HG03460 (cell line): ENCODE results near the gene MSN.
"Not testable (repeated sequence)": the region's sequence is repeated elsewhere in the genome, so short reads cannot be mapped to it uniquely, and the experiment has no call there.

Source experiments
- ATAC-seq: cut with Tn5 transposase; IDR thresholded peaks from one replicate; pipeline ENCODE4 v1.9.1; 2021; ENCODE audit not compliant: unreplicated experiment

MSN gene

DNA sequence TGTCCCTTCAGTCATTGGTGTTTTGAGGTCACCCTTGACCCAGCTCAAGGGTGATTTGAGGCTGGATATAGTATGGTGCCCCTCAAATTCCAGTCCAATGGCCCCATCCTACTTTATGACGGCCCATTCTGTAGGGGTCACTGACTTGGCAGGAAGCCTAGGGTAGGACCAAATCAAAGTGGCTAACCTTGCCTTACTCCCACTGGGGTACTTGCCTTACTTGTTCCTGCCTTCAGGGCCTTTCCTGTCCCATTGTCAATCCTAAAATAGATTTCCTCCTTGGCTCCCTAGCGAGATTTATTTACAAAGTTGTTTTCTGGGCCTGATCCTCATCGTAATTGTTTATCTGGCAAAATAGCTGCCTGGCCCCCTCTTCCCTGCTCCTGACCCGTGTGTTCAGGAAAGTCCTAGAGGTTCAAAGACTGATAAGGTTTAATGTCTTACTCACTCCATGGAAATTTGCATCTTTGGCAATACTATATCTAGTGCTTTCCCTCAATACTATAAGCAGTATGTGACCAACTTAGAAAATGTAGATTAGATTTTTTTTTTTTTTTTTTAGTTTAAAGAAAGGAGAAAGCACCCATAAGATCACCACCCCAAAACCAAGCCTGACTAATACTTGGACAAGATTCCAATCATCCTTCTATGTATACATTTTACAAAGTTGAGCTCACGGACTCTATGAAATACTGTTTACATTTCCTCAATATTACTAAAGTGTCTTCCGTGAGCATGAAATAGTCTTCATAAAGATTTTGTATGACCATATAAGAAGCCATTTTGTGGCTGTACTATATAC lies 44.8 kb downstream of the MSN start:
- ATAC-seq, result no peak

DNA sequence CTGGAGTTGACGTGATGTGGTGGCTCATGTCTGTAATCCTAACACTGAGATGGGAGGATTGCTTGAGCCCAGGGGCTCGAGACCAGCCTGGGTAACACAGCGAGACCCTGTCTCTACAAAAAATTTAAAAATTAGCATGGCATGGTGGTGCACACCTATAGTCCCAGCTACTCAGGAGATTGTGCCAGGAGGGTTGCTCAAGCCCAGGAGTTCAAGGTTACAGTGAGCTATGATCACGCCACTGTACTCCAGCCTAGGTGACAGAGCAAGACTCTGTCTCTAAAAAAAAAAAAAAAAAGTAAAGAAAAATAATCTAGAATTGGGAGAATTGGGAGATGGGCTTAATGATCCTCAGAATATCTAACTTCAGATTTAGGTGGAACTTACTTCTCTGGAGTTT lies 51.1 kb downstream of the MSN start:
- no peak for ATAC-seq

DNA sequence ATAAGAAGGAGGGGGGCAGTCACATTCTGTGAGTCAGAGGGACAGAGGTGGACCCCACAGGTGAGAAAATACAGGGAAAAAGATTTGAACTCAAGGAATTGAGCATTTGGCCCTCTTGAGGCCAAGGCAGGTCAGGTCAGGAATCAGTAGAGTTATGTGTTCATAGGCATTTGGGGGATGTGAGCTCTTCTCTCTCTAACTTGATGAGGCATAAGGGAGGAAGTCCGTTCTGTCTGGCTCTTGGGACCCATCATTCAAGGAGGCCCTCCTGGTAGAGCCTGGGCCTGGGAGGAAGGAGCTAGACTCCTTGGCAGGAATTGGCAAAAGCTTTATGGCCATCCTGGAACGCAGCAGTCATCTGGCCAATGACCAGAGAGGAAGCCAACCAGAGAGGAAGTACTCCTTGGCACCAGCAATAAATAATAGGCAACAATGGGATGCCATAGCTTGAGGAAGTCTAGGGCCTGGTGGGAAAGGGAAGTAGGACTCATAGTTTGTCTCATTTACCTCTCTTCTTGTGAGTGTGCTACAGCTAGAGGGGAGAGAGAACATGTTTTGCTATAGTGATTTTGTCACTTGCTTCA lies 53.0 kb downstream of the MSN start:
- ATAC-seq, result no peak

DNA sequence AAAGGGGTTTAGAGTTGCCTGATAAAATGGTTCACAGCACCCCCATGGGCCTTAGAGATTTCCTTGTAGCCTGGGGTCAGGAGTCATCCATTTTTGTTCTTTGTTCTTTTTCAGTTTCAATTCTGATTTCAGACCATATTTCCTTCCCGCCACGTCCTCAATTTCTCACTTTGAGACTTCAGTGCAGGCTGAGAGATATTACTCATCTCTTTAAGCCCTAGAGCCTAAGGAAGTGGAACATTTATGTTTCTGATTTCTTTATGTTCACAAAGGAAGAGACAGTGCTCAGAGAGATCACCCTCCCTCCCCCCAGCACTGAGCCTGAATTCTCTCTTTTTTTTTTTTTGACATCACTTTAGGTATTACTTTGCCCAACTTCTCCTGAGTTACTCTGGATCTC lies 56.3 kb downstream of the MSN start:
- peak; percentile 60 for ATAC-seq

DNA sequence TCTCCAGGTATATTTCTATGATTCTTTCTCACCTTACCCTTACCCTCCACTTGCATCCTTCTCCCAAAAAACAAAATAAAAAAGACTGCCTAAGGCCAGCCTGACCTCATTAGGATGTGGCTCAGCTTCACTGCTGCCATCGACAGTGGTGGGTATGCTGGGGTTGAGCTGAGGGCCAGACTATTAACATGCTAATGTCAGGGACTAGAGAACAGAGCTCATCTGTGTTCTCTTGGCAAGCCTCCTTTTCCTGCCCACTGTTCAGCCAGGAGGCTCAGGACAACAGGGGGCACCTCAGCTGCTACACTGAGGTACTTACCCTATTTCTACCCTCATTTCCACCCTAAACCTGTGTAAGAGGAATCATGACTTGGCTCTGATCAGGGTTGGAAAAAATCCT lies 59.3 kb downstream of the MSN start:
- ATAC-seq, result no peak

DNA sequence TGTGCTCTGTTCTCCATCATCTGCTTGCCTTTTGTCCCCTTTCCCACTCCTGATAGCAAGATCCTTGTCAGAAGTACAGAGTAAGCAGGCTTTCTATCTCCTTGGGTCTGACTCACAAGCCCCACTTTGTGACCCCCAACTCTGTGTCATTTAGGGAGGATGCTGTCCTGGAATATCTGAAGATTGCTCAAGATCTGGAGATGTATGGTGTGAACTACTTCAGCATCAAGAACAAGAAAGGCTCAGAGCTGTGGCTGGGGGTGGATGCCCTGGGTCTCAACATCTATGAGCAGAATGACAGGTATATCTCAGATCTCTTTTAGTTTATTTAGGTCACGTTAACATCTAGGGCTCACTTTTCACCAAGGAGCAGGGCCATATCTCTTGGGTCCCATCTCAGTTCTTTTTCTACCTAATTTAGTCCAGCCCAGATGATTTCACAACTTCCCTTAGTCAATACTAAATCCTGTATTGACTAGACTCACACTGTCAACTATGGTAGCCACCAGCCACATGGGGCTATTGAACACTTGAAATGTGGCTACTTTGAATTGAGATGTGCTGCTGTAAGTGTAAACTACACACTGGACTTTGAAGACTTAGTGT lies 64.3 kb downstream of the MSN start:
- no peak for ATAC-seq

DNA sequence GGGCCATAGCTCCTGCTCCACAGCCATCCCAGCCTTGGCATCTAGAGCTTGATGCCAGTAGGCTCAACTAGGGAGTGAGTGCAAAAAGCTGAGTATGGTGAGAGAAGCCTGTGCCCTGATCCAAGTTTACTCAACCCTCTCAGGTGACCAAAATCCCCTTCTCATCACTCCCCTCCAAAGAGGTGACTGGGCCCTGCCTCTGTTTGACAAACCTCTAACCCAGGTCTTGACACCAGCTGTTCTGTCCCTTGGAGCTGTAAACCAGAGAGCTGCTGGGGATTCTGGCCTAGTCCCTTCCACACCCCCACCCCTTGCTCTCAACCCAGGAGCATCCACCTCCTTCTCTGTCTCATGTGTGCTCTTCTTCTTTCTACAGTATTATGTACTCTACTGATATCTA lies 73.5 kb downstream of the MSN start:
- ATAC-seq, result no peak

DNA sequence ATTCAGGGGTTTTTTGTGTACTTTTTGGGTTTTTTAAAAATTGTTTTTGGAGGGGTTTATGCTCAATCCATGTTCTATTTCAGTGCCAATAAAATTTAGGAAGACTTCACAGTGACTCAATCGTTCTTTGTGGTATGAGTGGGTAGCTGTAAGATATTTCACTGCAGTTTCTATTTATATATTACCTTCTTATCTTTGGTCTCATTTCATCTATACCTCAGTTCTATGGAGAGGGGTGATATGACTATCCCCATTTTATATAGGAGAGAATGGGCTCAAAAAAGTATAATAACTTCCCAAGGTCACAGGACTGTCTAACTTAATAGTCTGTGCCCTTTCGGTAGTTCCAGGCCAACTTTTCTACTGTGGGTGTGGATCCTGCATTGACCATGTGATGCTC lies 74.4 kb downstream of the MSN start:
- ATAC-seq, result no peak

DNA sequence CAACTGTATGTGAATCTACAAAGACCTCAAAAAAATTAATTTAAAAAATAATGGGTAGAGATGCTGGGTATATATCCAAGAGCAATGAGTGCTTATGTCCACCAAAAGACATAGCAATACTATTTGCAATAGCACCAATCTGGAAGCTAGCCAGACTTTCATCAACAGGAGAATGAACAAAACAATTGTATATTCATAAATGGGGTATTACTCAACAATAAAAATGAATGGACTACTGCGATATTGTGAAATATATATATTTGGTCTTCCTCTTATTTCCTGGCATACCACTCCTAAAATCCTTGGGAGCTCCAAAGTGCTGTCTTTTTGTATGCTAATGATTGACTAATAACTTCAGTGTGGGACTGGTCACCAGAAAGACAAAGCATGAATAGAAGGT lies 77.5 kb downstream of the MSN start:
- no peak for ATAC-seq

DNA sequence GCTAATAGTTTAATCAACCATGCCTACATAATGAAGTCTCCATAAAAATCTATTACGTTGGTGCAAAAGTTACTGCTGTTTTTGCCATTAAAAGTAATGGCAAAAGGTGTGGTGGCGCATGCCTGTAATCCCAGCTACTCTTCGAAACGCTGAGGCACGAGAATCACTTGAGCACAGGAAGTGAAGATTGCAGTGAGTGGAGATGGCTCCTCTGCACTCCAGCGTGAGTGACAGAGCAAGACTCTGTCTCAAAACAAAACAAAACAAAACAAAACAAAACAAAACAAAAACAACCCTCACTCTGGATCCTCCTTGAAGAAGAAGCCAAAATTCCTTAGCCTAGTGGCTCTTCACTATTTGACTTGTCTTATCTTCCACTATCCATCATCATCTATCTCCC lies 78.0 kb downstream of the MSN start:
- ATAC-seq, result no peak

DNA sequence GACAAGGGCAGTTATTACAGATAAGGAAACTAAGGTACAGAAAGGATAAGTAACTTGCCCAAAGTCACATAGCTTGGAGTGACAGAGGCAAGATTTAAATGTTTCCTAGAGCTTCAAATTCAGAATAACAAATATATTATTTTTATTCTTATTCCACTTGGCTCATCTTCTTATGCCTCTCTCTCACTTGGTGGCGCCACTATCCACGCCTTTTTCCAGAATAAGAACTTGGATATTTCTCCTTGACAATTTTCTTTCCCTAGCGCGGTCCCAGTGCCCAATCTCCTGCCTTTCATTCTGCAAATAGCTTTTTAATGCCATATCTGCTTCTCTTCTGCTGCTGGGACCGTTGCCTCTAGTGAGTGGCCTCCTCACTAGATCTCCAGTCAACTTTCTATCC lies 78.5 kb downstream of the MSN start:
- no peak for ATAC-seq

DNA sequence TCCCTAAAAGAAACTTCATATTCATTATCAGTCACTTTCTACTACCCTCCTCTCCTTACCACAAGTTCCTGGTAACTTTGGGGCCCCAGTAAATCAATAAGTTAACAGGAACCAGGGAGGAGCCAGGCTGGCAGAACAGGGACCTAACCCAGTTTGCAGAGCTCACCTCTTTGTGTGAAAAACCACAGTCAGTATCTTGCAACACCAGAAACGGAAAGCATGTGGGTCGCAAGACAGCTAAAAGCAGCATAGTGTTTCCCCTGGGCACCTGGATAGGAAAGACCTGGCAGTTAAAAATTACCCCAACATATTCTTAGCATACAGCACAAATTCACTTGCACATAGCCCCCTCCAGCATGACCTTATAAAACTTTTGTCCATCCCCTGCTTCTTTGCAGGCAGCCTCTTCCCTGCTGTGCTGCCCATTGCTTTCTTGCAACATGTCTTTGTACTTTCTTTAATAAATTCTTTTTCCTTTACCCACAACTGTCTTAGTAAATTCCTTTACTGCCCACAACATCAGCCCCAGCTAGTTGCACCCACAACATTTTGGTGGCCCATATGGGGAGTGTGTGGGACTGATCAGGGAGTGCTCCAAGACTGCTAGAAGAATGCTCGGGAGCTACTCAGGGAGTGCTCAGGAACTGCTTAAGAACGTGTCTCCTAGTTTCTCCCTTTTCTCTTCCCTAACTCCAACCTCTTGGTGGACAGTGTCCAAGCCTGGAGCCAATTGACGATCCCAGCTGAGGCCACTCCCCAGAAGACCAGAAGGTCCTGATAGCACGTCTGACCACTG lies 83.4 kb downstream of the MSN start:
- ATAC-seq, result peak; percentile 93

DNA sequence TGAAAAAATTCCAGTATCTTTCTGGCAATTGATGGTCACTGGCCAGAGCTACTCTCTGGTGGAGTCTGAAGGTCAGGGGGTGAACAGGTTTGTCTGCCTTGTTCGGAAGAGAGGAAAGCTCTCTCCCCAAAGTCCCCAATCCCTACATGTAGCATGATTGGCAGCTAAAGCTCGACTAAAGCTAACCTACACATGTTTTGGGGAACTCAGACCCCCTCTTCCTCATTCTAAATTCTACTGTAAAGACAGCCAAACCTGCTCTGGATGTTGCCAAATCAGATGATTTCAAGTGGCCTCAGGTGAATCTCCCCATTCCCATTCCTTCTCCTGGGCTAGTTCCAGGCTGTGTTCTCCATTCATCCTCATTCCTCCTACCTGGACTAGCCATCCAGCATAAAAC lies 84.1 kb downstream of the MSN start:
- no peak for ATAC-seq

DNA sequence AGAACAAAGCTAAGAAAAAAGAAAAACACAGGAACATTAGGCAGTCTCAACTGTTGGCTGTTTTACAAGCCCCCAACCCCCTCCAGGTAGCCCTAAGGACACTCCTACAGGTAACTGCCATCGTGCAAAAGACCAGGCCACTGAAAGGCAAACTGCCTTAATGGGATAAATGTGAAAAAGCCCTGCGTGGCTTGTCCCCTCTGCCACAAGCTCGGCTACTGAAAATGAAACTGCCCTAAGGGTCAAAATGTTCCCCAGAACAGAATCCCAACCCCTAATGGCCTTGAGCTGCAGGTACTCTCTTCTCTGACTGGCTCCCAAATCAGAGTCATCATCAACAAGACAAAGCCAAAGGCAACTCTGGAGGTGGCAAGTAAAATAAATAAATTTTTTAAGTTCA lies 84.8 kb downstream of the MSN start:
- ATAC-seq, result no peak

DNA sequence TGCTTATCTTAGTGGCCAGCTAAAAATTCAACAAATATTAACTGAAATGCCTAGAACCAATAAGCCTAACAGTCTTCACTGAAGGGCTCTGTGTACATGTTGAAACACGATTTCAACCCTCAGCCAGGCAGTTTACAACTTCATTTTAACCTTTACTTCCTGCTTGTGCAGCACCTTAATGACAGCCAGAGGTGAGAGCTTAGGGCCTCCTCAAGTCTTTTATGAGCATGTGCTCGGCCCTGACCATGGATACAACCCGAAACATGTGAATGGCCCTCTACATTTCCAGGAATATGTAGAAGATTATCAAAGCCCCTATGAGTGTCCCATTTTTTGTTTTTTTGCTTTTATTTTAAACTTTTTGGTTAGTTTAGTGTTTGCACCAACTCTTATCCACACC lies 88.3 kb downstream of the MSN start:
- no peak for ATAC-seq

DNA sequence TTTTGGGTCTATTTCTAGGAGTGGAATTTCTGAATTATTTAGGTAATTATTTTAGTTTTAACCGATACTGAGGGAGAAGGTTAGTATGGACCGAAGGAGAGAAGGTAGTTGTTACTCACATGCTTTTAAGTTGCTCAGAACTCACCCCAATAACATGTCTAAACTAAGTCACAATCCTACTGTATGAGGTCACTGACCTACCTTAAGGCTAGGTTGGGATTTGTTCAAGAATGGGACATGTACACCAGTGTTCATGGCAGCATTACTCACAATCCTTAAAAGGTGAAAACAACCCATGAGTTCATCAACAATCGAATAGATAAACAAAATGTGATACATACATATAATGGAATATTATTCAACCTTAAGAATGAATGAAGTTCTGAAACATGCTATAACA lies 90.5 kb downstream of the MSN start:
- no peak for ATAC-seq

DNA sequence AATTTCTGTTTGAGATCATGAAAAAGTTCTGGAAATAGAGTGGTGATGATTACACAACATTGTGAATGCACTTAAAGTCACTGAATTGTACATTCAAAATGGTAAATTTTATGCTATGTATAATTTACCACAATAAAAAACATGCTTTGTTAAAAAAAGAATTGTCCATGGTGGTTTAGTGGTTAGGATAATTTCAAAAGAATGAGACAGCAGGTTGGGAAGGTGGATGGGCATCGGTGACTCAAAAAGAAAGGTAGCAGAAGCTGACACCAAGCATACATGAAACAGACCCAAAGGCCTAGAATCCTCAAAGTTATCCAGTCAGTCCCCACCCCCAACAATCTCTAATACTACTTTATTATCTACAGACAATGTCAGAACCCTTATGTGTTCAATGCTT lies 91.1 kb downstream of the MSN start:
- ATAC-seq, result no peak

DNA sequence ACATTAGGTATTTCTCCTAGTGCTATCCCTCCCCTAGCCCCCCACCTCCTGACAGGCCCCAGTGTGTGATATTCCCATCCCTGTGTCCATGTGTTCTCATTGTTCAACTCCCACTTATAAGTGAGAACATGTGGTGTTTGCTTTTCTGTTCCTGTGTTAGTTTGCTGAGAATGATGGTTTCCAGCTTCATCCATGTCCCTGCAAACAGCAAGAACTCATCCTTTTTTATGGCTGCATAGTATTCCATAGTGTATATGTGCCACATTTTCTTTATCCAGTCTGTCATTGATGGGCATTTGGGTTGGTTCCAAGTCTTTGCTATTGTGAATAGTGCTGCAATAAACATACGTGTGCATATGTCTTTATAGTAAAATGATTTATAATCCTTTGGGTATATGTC lies 92.1 kb downstream of the MSN start:
- ATAC-seq, result not testable (repeated sequence)

DNA sequence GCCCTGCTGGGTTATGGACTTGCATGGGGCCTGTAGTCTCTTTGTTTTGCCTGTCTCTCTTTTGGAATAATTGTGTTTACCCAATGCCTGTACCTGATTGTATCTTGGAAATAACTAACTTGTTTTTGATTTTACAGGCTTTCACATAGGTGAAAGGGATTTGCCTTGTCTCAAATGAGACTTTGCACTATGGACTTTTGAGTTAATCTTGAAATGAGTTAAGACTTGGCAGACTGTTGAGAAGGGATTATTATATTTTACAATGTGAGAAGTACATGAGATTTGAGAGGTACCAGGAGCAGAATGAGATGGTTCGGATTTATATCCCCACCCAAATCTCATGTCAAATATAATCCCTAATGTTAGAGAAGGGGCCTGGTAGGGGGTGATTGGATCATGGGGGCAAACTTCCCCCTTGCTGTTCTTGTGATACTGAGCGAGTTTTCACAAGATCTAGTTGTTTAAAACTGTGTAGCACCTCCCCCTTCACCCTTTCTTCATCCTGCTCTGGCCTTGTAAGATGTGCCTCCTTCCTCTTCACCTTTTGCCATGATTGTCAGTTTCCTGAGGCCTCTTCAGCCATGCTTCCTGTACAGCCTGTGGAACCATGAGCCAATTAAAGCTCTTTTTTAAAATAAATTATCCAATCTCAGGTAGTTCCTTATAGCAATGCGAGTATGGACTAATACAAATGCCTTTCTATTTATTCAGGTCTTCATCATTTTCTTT lies 102.3 kb downstream of the MSN start:
- no peak for ATAC-seq

DNA sequence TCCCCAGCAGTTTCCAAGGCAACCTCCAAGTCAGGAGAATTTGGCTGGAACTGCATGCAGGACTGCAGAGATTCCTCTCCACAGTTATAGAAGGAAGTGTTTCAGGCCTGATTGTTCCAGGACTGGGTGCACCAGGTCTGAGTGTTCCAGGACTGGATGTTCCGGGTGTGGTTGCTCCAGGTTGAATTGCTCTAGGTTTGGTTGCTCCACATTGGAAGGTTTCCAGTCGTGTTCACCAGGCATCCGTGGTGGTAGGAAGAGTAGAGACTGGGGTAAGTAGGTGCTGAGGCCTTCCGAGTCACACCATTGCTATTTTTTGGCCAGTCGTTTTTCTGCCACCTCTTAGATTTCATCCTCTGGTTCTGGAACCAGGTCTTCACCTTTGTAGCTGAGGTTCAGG lies 105.4 kb downstream of the MSN start:
- ATAC-seq, result no peak

DNA sequence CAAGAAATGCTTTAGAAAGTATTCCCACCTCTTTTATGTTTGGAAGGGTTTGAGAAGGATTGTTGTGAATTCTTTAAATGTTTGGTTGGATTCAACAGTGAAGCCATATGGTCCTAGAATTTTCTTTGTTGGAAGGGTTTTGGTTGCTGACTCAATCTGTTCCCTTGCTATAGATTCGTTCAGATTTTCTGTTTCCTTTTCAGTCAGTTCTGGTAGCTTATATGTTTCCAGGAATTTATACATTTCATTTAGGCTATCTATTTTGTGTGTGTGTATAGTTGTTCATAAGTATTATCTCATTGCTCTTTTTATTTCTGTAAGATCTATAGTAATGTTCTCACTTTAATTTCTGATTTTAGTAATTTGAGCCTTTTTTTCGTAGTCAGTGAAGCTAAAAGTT lies 114.4 kb downstream of the MSN start:
- ATAC-seq, result no peak
